GM18508 (cell line): ENCODE measurements around the gene TNFRSF1A.
"Not testable (repeated sequence)": the region's sequence is repeated elsewhere in the genome, so short reads cannot be mapped to it uniquely, and the experiment has no call there.

ENCODE experiments used
- ATAC-seq: cut with Tn5 transposase; IDR thresholded peaks from one replicate; pipeline ENCODE4 v1.9.1; 2021; ENCODE audit warnings: moderate number of reproducible peaks; ENCODE audit not compliant: insufficient read depth, unreplicated experiment

The TNFRSF1A gene

GRCh38 chr12:6338955-6339354 is 2.9 kb downstream of the TNFRSF1A start:
- no peak for ATAC-seq

GRCh38 chr12:6338536-6338935 is 3.3 kb downstream of the TNFRSF1A start:
- not testable (repeated sequence) for ATAC-seq

GRCh38 chr12:6337958-6338433 is 3.9 kb downstream of the TNFRSF1A start:
- ATAC-seq: no peak

- ATAC-seq: no peak
Measured at GRCh38 chr12:6336889-6337853, 4.7 kb downstream of the TNFRSF1A start.

- ATAC-seq: no peak
Measured at GRCh38 chr12:6336079-6336888, 5.6 kb downstream of the TNFRSF1A start.

GRCh38 chr12:6335451-6336078 is 6.3 kb downstream of the TNFRSF1A start:
- ATAC-seq: no peak

- no peak for ATAC-seq
Measured at GRCh38 chr12:6334940-6335450, 6.9 kb downstream of the TNFRSF1A start.

- no peak for ATAC-seq
Measured at GRCh38 chr12:6334359-6334758, 7.5 kb downstream of the TNFRSF1A start.

- ATAC-seq: no peak
Measured at GRCh38 chr12:6333566-6333965, 8.3 kb downstream of the TNFRSF1A start.

GRCh38 chr12:6333029-6333428 is 8.8 kb downstream of the TNFRSF1A start:
- no peak for ATAC-seq

- ATAC-seq: no peak
Measured at GRCh38 chr12:6332459-6332858, 9.4 kb downstream of the TNFRSF1A start.

GRCh38 chr12:6330999-6331714 is 10.7 kb downstream of the TNFRSF1A start:
- ATAC-seq: no peak

GRCh38 chr12:6330192-6330591 is 11.7 kb downstream of the TNFRSF1A start:
- no peak for ATAC-seq

- no peak for ATAC-seq
Measured at GRCh38 chr12:6329703-6330064, 12.2 kb downstream of the TNFRSF1A start.

GRCh38 chr12:6328945-6329702 is 12.8 kb downstream of the TNFRSF1A start:
- ATAC-seq: no peak

GRCh38 chr12:6328045-6328779 is 13.7 kb downstream of the TNFRSF1A start:
- no peak for ATAC-seq

GRCh38 chr12:6327229-6328041 is 14.4 kb downstream of the TNFRSF1A start:
- no peak for ATAC-seq
